GM12864 (cell line): ENCODE data around the gene HERC2.

ENCODE experiments used
- DNase-seq: peaks from one replicate; pipeline ENCODE4 v3.0.0-alpha.2; 2011; ENCODE audit warnings: low read depth
- H3K4me3 ChIP-seq: 2 replicates; pipeline ENCODE4 v1.5.1; 2011; ENCODE audit warnings: mild to moderate bottlenecking, low read depth, low read length, control low read depth
- TF ChIP-seq, protein P1 (sequence below): IDR thresholded peaks from 2 replicates; pipeline ENCODE4 v1.5.1; 2011; ENCODE audit warnings: low read depth, mild to moderate bottlenecking, moderate library complexity, low read length, control low read depth, inconsistent platforms; ENCODE audit errors: missing control alignments

The HERC2 gene

GRCh38 chr15:28118083-28118482, 203.9 kb downstream of the HERC2 start:
- DNase-seq: no peak
- no peak overlapping the region for H3K4me3 ChIP-seq
- TF ChIP-seq, protein P1, sequence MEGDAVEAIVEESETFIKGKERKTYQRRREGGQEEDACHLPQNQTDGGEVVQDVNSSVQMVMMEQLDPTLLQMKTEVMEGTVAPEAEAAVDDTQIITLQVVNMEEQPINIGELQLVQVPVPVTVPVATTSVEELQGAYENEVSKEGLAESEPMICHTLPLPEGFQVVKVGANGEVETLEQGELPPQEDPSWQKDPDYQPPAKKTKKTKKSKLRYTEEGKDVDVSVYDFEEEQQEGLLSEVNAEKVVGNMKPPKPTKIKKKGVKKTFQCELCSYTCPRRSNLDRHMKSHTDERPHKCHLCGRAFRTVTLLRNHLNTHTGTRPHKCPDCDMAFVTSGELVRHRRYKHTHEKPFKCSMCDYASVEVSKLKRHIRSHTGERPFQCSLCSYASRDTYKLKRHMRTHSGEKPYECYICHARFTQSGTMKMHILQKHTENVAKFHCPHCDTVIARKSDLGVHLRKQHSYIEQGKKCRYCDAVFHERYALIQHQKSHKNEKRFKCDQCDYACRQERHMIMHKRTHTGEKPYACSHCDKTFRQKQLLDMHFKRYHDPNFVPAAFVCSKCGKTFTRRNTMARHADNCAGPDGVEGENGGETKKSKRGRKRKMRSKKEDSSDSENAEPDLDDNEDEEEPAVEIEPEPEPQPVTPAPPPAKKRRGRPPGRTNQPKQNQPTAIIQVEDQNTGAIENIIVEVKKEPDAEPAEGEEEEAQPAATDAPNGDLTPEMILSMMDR: no peak

- no peak overlapping the region for H3K4me3 ChIP-seq
- no peak for DNase-seq
- TF ChIP-seq, protein P1: no peak
These were observed 204.5 kb downstream of the HERC2 start for GRCh38 chr15:28117432-28117990.

DNA sequence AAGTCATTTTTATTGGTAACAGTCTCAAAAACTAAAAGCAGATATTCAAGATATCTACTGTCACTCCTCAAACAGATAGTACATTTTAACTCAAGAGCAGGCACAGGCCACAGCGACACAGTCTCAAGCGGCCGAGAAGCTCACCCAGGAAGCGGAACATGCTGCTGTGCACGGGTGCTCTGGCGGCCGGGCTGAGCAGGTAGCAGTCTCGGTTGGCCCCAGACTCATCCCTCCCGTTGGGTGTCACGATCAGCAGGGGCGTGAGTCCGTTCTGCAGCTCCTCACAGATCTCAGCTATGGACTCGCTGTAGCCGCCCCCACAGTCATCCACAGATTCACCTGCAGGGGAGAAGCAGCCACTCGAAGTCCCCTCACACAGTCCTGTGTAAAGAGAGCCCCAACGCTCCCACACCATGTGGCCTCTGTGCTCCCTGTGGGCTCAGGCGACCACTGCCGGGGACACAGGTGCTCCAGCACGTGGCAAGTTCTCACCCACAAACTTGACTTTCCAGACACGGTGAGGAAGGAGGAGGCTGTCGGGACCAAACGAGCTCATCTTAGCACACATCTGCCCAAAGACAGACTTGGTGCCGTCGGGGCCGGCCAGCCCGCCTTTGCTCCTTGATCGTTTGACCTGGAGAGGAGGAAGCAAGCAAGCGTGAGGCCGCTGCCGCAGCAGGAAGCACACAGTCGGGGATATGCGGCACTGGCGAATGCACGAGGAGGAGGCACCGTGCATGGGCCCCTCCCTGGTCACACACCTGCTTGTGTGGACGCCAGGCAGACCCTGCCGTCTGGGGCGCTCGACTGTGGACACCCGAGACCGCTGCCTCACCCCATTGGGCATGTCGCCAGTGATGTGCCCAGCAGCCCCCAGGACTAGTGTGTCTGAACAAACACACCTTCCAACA, 205.2 kb downstream of the HERC2 start:
- H3K4me3 ChIP-seq: no peak overlapping the region
- TF ChIP-seq, protein P1: no peak
- DNase-seq: no peak

DNA sequence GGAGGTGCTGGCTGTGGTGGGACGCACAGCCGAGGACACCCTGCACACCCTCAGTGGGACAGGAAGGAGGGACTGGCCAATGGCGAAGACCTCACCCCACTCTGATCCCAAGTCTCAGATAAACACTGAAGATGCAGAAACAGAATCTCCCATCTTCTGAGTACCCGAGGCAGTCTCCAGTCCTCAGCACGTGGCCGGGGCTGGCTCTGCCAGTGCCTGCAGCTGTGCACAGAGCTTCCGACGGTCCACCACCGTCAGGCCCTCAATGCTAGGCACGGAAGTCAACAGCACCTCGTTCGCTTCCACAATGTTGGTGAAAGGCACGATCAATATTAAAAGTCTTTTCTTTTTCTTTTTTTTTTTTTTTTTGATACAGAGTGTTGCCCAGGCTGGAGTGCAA, 206.1 kb downstream of the HERC2 start:
- no peak for DNase-seq
- H3K4me3 ChIP-seq: no peak overlapping the region
- TF ChIP-seq, protein P1: no peak

DNA sequence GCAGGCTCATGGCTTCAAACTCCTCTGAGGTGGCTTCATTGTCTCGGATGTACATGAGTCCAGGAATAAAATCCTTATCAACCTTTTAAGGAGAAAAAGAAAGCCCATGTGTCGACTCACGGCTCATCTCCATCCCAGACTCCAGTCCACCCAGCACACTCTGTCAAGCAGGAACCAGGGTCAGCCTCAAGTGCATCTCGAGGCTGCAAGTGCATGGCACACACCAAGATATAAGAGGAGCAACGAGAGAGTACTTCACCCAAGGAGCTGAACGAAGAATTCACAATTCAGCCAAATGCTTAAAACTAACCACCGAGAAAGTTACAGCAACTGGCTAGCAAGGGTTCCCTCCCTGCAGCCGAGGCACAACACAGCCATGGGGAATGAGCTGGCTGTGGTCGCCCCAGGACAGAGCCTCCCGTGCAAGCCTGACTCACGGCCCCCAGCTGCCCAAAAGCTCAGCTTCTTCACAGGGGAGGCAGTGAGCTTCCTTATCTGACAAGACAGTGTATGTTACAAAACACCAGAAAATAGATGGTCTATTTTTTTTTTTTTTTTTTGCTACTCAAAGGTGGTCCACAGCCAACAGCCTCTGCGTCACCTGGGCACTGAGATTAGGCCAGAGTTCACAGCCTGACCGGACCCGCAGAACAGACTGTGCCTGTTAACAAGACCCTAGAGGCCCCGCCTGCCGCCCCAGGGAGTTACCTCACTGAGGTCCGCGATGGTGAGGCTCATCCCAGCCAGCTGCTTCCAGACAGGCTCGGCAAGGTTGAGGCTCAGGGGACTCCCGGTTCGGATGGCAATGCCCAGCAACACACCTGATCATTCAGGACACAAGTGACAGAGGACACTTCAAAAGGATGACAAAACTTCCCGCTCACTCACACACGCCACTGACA, 207.0 kb downstream of the HERC2 start:
- DNase-seq: no peak

GRCh38 chr15:28114114-28114455, 207.9 kb downstream of the HERC2 start:
- no peak for DNase-seq
- TF ChIP-seq, protein P1: no peak

More for the DNA sequence above, 207.0 kb downstream of the HERC2 start:
- H3K4me3 ChIP-seq: no peak overlapping the region
- TF ChIP-seq, protein P1: no peak

More at GRCh38 chr15:28114114-28114455, 207.9 kb downstream of the HERC2 start:
- H3K4me3 ChIP-seq: no peak overlapping the region
